Brain microvascular endothelial cell (primary cell): ENCODE data around the gene WDFY4.

Experiments used
- DNase-seq: peaks from one replicate; pipeline ENCODE4 v3.0.0-alpha.2; 2020
- H3K27ac ChIP-seq: fragments of 250-450 bp; sonication (Bioruptor Pico); 2 replicates; pipeline ENCODE4 v1.5.1; 2020; ENCODE audit warnings: mild to moderate bottlenecking, moderate library complexity
- H3K27me3 ChIP-seq: fragments of 250-450 bp; sonication (Bioruptor Pico); replicated peaks from 2 replicates; pipeline ENCODE4 v1.5.1; 2020; ENCODE audit warnings: mild to moderate bottlenecking
- H3K36me3 ChIP-seq: fragments of 250-450 bp; sonication (Bioruptor Pico); replicated peaks from 2 replicates; pipeline ENCODE4 v1.5.1; 2020; ENCODE audit warnings: mild to moderate bottlenecking
- H3K4me3 ChIP-seq: 2 replicates; pipeline ENCODE4 v1.5.1; 2011; ENCODE audit warnings: low read depth, mild to moderate bottlenecking, control low read depth, low read length, moderate library complexity
- CTCF ChIP-seq: IDR thresholded peaks from 2 replicates; pipeline ENCODE4 v1.5.1; 2011; ENCODE audit warnings: low read depth, mild to moderate bottlenecking, moderate library complexity, low read length, control low read depth, inconsistent platforms; ENCODE audit errors: missing control alignments
- in situ Hi-C: cut with HindIII; loops from 2 replicates; pipeline ENCODE4 v1.10.0; 2017; ENCODE audit warnings: low sequenced_read_pairs, low pct_ligation_motif_present

Gene WDFY4

GRCh38 chr10:48695636-48696534 is 11.2 kb downstream of the WDFY4 start:
- H3K27me3 ChIP-seq: peaks cover 2% of the 10 kb centered on the region
- TF ChIP-seq CTCF: no peak
- in situ Hi-C loops: no loop called here
- H3K27ac ChIP-seq: no peak overlapping the region
- no peak overlapping the region for H3K4me3 ChIP-seq
- DNase-seq: no peak
- no peaks in the 10 kb centered on the region for H3K36me3 ChIP-seq

GRCh38 chr10:48696535-48696873 is 11.8 kb downstream of the WDFY4 start:
- no peak overlapping the region for H3K27ac ChIP-seq
- peaks cover 2% of the 10 kb centered on the region for H3K27me3 ChIP-seq
- H3K36me3 ChIP-seq: no peaks in the 10 kb centered on the region
- DNase-seq: no peak
- TF ChIP-seq CTCF: no peak
- no peak overlapping the region for H3K4me3 ChIP-seq
- in situ Hi-C loops: no loop called here

GRCh38 chr10:48697091-48697490 is 12.4 kb downstream of the WDFY4 start:
- no peak for TF ChIP-seq CTCF

GRCh38 chr10:48697821-48698764 is 13.4 kb downstream of the WDFY4 start:
- Histone ChIP-seq H3K36me3 (no peaks in the 10 kb centered on the region), H3K4me3 (no peak overlapping the region), H3K27me3 (peaks cover 2% of the 10 kb centered on the region), H3K27ac (no peak overlapping the region)
- no peak for DNase-seq
- no peak for TF ChIP-seq CTCF
- in situ Hi-C loops: no loop called here

More at GRCh38 chr10:48697091-48697490, 12.4 kb downstream of the WDFY4 start:
- in situ Hi-C loops: no loop called here
- Histone ChIP-seq H3K27ac (no peak overlapping the region), H3K27me3 (peaks cover 2% of the 10 kb centered on the region), H3K4me3 (no peak overlapping the region), H3K36me3 (no peaks in the 10 kb centered on the region)
- no peak for DNase-seq

- TF ChIP-seq CTCF: no peak
- H3K27me3 ChIP-seq: no peaks in the 10 kb centered on the region
- H3K27ac ChIP-seq: no peak overlapping the region
- DNase-seq: no peak
- no peak overlapping the region for H3K4me3 ChIP-seq
- no peaks in the 10 kb centered on the region for H3K36me3 ChIP-seq
- in situ Hi-C loops: no loop called here
Measured at GRCh38 chr10:48699011-48699627, 14.4 kb downstream of the WDFY4 start.
